ENCODE measurements around the gene BCAS4.

Gene BCAS4

GRCh38 chr20:50865591-50865990, 70.7 kb downstream of the BCAS4 start:
- no peak for TF ChIP-seq CTCF (IDR thresholded peaks at IDR 0.05; ENCODE audit: low read depth, low read length)
- no peak overlapping the region for H3K4me3 ChIP-seq (ENCODE audit: low read depth, low read length)

GRCh38 chr20:50866036-50866685, 71.3 kb downstream of the BCAS4 start:
- H3K4me3 ChIP-seq (ENCODE audit: low read depth, low read length), result no peak overlapping the region
- TF ChIP-seq CTCF (IDR thresholded peaks at IDR 0.05; ENCODE audit: low read depth, low read length), result no peak

DNA sequence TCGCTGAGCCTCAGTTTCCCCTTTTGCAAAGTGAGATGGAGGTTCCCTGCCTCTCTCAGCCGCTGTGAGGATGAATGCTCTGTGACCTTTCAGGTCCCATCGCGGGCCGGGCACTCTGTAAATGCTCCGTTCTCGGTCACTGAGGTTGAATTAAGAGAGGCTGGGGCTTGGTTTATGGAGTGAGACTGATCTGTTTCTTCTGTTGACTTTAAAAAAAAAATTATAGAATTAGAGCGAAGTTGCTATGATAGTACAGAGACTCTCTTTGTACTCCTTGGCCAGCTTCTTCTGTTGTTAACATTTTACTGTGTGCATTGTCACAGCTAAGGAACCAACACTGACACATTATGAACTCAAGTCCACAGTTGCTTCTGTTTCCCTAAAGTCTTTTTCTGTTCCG, 72.0 kb downstream of the BCAS4 start:
- H3K4me3 ChIP-seq (ENCODE audit: low read depth, low read length), result no peak overlapping the region
- no peak for TF ChIP-seq CTCF (IDR thresholded peaks at IDR 0.05; ENCODE audit: low read depth, low read length)

- no peak overlapping the region for H3K4me3 ChIP-seq (ENCODE audit: low read depth, low read length)
- no peak for TF ChIP-seq CTCF (IDR thresholded peaks at IDR 0.05; ENCODE audit: low read depth, low read length)
These were observed 72.9 kb downstream of the BCAS4 start for GRCh38 chr20:50867805-50868204.

- no peak overlapping the region for H3K4me3 ChIP-seq (ENCODE audit: low read depth, low read length)
- TF ChIP-seq CTCF (IDR thresholded peaks at IDR 0.05; ENCODE audit: low read depth, low read length), result no peak
These were observed 73.9 kb downstream of the BCAS4 start for GRCh38 chr20:50868509-50869495.

DNA sequence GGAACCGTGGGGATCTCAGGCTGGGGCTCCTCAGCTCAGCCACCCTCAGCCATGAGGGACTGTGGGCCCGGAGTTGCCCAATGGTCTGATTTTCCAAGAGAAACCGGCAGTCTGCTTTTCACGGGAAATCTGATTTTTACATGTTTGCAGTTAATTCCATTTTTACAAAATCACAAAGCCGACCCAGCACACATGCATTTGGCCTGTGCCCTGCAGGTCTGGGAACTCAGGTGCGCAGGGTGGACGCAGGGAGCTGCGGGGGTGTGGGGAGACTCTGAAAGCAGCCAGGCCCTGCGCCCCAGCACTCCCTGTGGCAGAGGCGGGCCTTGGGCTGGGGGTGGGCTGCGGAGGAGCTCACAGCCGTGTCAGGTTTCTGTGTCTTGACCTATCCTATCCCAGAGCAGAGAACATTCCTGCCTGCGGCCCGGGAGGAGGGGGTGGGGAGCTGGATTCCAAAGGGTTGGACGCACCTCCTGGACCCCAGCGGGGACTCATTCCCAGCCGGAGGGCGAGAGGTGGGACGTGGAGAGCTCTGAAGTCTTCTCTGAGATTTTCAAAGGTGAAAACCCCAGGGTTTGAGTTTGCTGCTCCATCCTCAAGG, 75.8 kb downstream of the BCAS4 start:
- no peak overlapping the region for H3K4me3 ChIP-seq (ENCODE audit: low read depth, low read length)

More for the DNA sequence above, 75.8 kb downstream of the BCAS4 start:
- no peak for TF ChIP-seq CTCF (IDR thresholded peaks at IDR 0.05; ENCODE audit: low read depth, low read length)
